GM19238 (cell line): ENCODE results near the gene DMWD.
"Not testable (repeated sequence)": the region's sequence is repeated elsewhere in the genome, so short reads cannot be mapped to it uniquely, and the experiment has no call there.

Experiments used
- DNase-seq: peaks from one replicate; pipeline ENCODE4 v3.0.0; 2011; ENCODE audit warnings: low spot score; ENCODE audit not compliant: insufficient read length

Gene DMWD

DNA sequence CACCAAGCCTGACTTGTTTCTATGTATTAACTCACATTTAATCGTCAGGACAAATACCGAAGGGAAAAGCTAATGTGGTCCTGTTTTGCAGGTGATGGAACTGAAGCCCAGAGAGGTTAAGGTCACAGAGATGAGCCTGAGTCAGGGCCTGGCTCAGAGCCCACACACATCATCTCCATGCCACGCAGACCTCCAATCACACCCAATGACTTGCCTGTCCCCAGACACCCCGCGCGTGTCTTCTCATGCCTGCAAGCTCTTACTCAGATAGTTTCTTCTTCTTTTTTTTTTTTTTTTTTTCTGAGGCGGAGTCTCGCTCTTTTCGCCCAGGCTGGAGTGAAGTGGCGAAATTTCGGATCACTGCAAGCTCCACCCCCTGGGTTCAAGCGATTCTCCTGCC lies 40.0 kb downstream of the DMWD start:
- no peak for DNase-seq

DNA sequence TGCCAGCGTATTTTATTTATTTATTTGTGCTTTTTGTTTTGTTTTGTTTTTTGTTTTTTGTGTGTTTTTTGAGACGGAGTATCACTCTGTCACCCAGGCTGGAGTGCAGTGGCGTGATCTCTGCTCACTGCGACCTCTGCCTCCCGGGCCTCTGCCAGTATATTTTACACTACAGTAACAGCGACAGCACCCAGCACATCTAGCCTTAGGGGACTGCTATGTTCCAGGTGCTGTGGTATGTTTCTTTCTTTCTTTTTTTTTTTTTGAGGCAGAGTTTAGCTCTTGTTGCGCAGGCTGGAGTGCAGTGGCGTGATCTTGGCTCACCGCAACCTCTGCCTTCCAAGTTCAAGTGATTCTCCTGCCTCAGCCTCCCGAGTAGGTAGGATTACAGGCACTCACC lies 41.2 kb downstream of the DMWD start:
- DNase-seq: not testable (repeated sequence)

DNA sequence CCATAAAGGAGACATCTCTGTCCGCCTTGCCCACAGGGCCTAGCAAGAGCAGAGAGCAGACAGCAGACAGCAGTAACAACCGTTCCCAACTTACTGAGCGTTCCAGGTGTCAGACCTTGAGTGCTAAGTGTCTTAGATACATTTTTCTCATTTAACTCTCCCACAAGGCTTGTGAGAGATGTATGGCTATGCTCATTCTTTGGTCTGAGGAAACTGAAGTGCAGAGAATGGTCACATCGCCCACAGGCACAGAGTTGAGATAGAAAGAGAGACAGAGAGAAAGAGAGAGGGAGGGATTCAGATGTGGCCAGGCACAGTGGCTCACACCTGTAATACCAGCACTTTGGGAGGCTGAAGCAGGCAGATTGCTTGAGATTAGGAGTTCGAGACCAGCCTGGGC lies 45.1 kb downstream of the DMWD start:
- no peak for DNase-seq

- DNase-seq: no peak
Observed at GRCh38 chr19:45746866-45747265, 45.8 kb downstream of the DMWD start.

DNA sequence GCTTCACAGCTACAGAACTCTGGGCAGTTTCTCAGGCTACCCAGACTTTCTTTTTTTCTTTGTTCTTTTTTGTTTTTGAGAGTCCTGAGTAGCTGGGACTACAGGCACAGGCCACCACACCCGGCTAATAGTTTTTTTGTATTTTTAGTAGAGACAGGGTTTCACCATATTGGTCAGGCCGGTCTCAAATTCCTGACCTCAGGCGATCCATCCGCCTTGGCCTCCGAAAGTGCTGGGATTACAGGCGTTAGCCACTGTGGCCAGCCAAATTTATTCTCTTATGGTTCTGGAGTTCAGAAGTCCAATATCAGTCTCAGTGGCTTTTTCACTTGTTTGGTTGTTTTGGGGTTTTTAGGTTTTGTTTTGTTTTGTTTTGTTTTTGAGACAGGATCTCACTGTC lies 47.0 kb downstream of the DMWD start:
- no peak for DNase-seq

DNA sequence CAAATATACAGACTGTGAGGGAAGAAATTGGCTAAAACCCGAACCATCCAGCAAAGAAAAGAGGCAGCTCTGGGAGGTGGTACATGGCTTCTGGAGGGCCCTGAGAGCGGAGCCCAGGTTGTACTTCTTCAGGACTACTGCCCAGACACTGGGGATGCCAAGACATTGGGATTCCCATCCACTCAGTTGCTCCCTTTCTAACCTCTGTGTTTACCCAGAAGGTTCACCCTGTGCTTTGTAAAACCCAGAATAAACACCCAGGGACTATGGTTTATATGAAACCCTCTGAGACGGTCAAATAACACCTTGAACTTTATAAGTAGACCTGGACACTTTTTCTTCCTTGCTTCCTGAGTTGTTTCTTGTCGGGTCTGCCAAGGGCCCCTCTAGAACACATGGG lies 49.7 kb downstream of the DMWD start:
- DNase-seq: no peak

DNA sequence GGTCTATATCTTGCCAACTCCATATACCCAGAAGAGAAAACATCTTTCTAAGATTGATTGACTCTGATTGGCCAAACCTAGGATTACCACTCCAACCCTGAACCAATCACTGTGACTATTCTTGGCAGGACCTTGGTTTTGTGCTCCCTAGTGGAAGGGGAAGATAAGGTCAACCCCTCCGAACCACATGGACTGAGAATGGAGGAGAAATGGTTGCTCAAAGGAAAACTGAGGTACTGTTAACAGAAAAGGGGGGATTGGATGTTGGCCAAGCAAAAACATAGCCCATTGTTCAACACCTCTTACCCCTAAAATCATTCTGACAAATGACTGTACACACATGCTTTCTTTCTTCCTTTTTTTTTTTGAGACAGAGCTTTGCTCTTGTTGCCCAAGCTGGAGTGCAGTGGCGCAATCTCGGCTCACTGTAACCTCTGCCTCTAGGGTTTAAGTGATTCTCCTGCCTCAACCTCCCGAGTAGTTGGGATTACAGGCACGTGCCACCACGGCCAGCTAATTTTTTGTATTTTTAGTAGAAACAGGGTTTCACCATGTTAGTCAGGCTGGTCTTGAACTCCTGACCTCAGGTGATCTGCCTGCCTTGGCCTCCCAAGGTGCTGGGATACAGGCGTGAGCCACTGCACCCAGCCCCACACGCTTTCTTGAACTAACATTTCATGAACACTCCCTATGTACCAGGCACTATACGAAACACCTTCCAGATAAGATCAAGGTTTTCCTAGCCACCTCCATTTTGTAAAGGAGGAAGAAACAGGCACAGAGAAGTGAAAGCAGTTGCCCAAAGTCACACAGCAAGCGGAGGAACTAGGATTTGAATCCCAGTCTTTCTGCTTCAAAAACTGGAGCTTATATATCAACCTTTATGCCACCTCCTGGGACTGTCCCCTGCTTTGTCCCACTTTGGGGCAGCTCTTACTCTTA lies 52.9 kb downstream of the DMWD start:
- no peak for DNase-seq

GRCh38 chr19:45733160-45733810 lies 59.4 kb downstream of the DMWD start, which contains the start of gene MEIOSIN:
MEIOSIN (plus strand) TSS chr19:45733439; CDS start chr19:45735377, 1,938 bp downstream.
- no peak for DNase-seq
